Dendritic cell treated with granulocyte-macrophage colony-stimulating factor and Interleukin-4, amounts not matched to agents 40 ng/mL and 50 ng/mL, for 4 days (primary cell): ENCODE data around the gene ACER1.
"Not testable (repeated sequence)": the region's sequence is repeated elsewhere in the genome, so short reads cannot be mapped to it uniquely, and the experiment has no call there.

Experiments used
- H3K27ac Mint-ChIP-seq: one replicate; pipeline ENCODE4 v1.8.0; 2022; ENCODE audit warnings: mild to moderate bottlenecking, mixed read lengths
- H3K27me3 Mint-ChIP-seq: one replicate; pipeline ENCODE4 v1.8.0; 2022; ENCODE audit warnings: mild to moderate bottlenecking, mixed read lengths
- H3K36me3 Mint-ChIP-seq: one replicate; pipeline ENCODE4 v1.8.0; 2022; ENCODE audit warnings: low read depth, mixed read lengths
- H3K4me1 Mint-ChIP-seq: one replicate; pipeline ENCODE4 v1.8.0; 2022; ENCODE audit warnings: low read depth, mixed read lengths
- H3K4me3 Mint-ChIP-seq: one replicate; pipeline ENCODE4 v1.8.0; 2022; ENCODE audit warnings: mild to moderate bottlenecking, moderate library complexity, mixed read lengths
- H3K9me3 Mint-ChIP-seq: one replicate; pipeline ENCODE4 v1.8.0; 2022; ENCODE audit warnings: mixed read lengths
- intact Hi-C: fragments of 100-400 bp; cut with micrococcal nuclease; formaldehyde crosslinking; loops from one replicate; pipeline ENCODE4 v1.15.0; 2022

ACER1 gene

GRCh38 chr19:6364353-6364752, 30.9 kb upstream of the ACER1 start:
- no peaks in the 10 kb centered on the region for H3K9me3 Mint-ChIP-seq
- H3K4me3 Mint-ChIP-seq: no peak overlapping the region
- peaks cover 68% of the 10 kb centered on the region for H3K36me3 Mint-ChIP-seq
- intact Hi-C loops: no loop called here
- no peak overlapping the region for H3K27ac Mint-ChIP-seq
- peaks cover 12% of the 10 kb centered on the region for H3K4me1 Mint-ChIP-seq
- no peaks in the 10 kb centered on the region for H3K27me3 Mint-ChIP-seq

- no peaks in the 10 kb centered on the region for H3K27me3 Mint-ChIP-seq
- H3K4me3 Mint-ChIP-seq: peak overlapping the region; percentile 89
- peaks cover 48% of the 10 kb centered on the region for H3K36me3 Mint-ChIP-seq
- H3K4me1 Mint-ChIP-seq: peaks cover 10% of the 10 kb centered on the region
- intact Hi-C loops: no loop called here
- peak overlapping the region; percentile 78 for H3K27ac Mint-ChIP-seq
- no peaks in the 10 kb centered on the region for H3K9me3 Mint-ChIP-seq
These were observed 29.0 kb upstream of the ACER1 start for GRCh38 chr19:6362351-6362801.

GRCh38 chr19:6362027-6362350, 28.6 kb upstream of the ACER1 start:
- H3K4me1 Mint-ChIP-seq: peaks cover 10% of the 10 kb centered on the region
- H3K27ac Mint-ChIP-seq: peak overlapping the region; percentile 78
- peak overlapping the region; percentile 89 for H3K4me3 Mint-ChIP-seq
- intact Hi-C loops: no loop called here
- H3K27me3 Mint-ChIP-seq: no peaks in the 10 kb centered on the region
- no peaks in the 10 kb centered on the region for H3K9me3 Mint-ChIP-seq
- peaks cover 44% of the 10 kb centered on the region for H3K36me3 Mint-ChIP-seq

GRCh38 chr19:6360857-6361216, 27.4 kb upstream of the ACER1 start:
- Mint-ChIP-seq H3K4me1 (peaks cover 10% of the 10 kb centered on the region), H3K27ac (peak overlapping the region; percentile 78), H3K36me3 (peaks cover 33% of the 10 kb centered on the region)
- not testable (repeated sequence) for H3K27me3 Mint-ChIP-seq, H3K9me3 Mint-ChIP-seq, H3K4me3 Mint-ChIP-seq
- intact Hi-C loops: loop anchor here (1.0 kb wide), 1 partner anchor 11 kb away; the partner anchor contains the start of gene ALKBH7

- intact Hi-C loops, H3K4me3 Mint-ChIP-seq, H3K27me3 Mint-ChIP-seq: not testable (repeated sequence)
These were observed 27.0 kb upstream of the ACER1 start for GRCh38 chr19:6360445-6360844.

GRCh38 chr19:6359568-6360341, 26.3 kb upstream of the ACER1 start:
- Mint-ChIP-seq H3K9me3 (no peaks in the 10 kb centered on the region), H3K4me3 (no peak overlapping the region), H3K4me1 (peaks cover 10% of the 10 kb centered on the region), H3K27me3 (no peaks in the 10 kb centered on the region), H3K36me3 (peaks cover 22% of the 10 kb centered on the region), H3K27ac (no peak overlapping the region)
- intact Hi-C loops: no loop called here

More at GRCh38 chr19:6360445-6360844, 27.0 kb upstream of the ACER1 start:
- Mint-ChIP-seq H3K4me1 (peaks cover 10% of the 10 kb centered on the region), H3K36me3 (peaks cover 29% of the 10 kb centered on the region)
- not testable (repeated sequence) for H3K27ac Mint-ChIP-seq, H3K9me3 Mint-ChIP-seq

- Mint-ChIP-seq H3K9me3 (no peaks in the 10 kb centered on the region), H3K4me1 (peaks cover 10% of the 10 kb centered on the region), H3K4me3 (no peak overlapping the region), H3K36me3 (peaks cover 12% of the 10 kb centered on the region), H3K27me3 (no peaks in the 10 kb centered on the region), H3K27ac (no peak overlapping the region)
- intact Hi-C loops: no loop called here
These were observed 24.6 kb upstream of the ACER1 start for GRCh38 chr19:6358003-6358402.

- H3K9me3 Mint-ChIP-seq: no peaks in the 10 kb centered on the region
- intact Hi-C loops: no loop called here
- H3K27me3 Mint-ChIP-seq: no peaks in the 10 kb centered on the region
- peaks cover 3% of the 10 kb centered on the region for H3K4me1 Mint-ChIP-seq
- H3K4me3 Mint-ChIP-seq: no peak overlapping the region
- H3K36me3 Mint-ChIP-seq: peaks cover 6% of the 10 kb centered on the region
- no peak overlapping the region for H3K27ac Mint-ChIP-seq
These were observed 23.8 kb upstream of the ACER1 start for GRCh38 chr19:6357174-6357573.

GRCh38 chr19:6355321-6356040, 22.1 kb upstream of the ACER1 start:
- H3K9me3 Mint-ChIP-seq, H3K4me1 Mint-ChIP-seq, intact Hi-C loops, H3K4me3 Mint-ChIP-seq, H3K27ac Mint-ChIP-seq, H3K36me3 Mint-ChIP-seq, H3K27me3 Mint-ChIP-seq: not testable (repeated sequence)

GRCh38 chr19:6354098-6354674, 20.8 kb upstream of the ACER1 start:
- H3K27ac Mint-ChIP-seq: no peak overlapping the region
- no peaks in the 10 kb centered on the region for H3K27me3 Mint-ChIP-seq
- H3K9me3 Mint-ChIP-seq: no peaks in the 10 kb centered on the region
- no peaks in the 10 kb centered on the region for H3K36me3 Mint-ChIP-seq
- no peak overlapping the region for H3K4me3 Mint-ChIP-seq
- H3K4me1 Mint-ChIP-seq: peaks cover 1% of the 10 kb centered on the region
- intact Hi-C loops: loop anchor here (5.0 kb wide), 1 partner anchor 187 kb away; no protein-coding TSS in a partner anchor

- peaks cover 8% of the 10 kb centered on the region for H3K4me1 Mint-ChIP-seq
- intact Hi-C loops: loop anchor here (5.0 kb wide), 1 partner anchor 185 kb away; no protein-coding TSS in a partner anchor
- H3K36me3 Mint-ChIP-seq: no peaks in the 10 kb centered on the region
- H3K4me3 Mint-ChIP-seq: no peak overlapping the region
- H3K27me3 Mint-ChIP-seq: no peaks in the 10 kb centered on the region
- no peak overlapping the region for H3K27ac Mint-ChIP-seq
- H3K9me3 Mint-ChIP-seq: no peaks in the 10 kb centered on the region
These were observed 19.2 kb upstream of the ACER1 start for GRCh38 chr19:6352381-6353165.

GRCh38 chr19:6350688-6351087, 17.3 kb upstream of the ACER1 start:
- Mint-ChIP-seq H3K9me3 (no peaks in the 10 kb centered on the region), H3K27ac (no peak overlapping the region), H3K4me3 (no peak overlapping the region), H3K4me1 (peaks cover 8% of the 10 kb centered on the region), H3K27me3 (no peaks in the 10 kb centered on the region), H3K36me3 (no peaks in the 10 kb centered on the region)
- intact Hi-C loops: loop anchor here (5.0 kb wide), 1 partner anchor 183 kb away; no protein-coding TSS in a partner anchor

- H3K9me3 Mint-ChIP-seq, intact Hi-C loops, H3K4me3 Mint-ChIP-seq, H3K36me3 Mint-ChIP-seq, H3K27me3 Mint-ChIP-seq, H3K4me1 Mint-ChIP-seq, H3K27ac Mint-ChIP-seq: not testable (repeated sequence)
These were observed 15.9 kb upstream of the ACER1 start for GRCh38 chr19:6349271-6349670.

- Mint-ChIP-seq H3K9me3 (peaks cover 9% of the 10 kb centered on the region), H3K27ac (no peak overlapping the region), H3K27me3 (peaks cover 2% of the 10 kb centered on the region), H3K4me3 (no peak overlapping the region), H3K4me1 (peaks cover 7% of the 10 kb centered on the region), H3K36me3 (no peaks in the 10 kb centered on the region)
- intact Hi-C loops: no loop called here
These were observed 10.1 kb upstream of the ACER1 start for GRCh38 chr19:6343462-6343861.
